ENCODE results near the gene PCDH9. TPM values are rescaled to one million over a fixed set of nuclear protein-coding genes. Genes with fewer than 3 reads are reported as not detected.

Gene PCDH9
- total and polyA plus RNA-seq, 10 donors: 0.24 to 8.1 (median 3.8) TPM

GRCh38 chr13:66273011-66273410 is 957.1 kb downstream of the PCDH9 start:
- TF ChIP-seq POLR2A (IDR thresholded peaks at IDR 0.05) (no peak), CTCF (IDR thresholded peaks at IDR 0.05 in 8 of 11, conservative IDR thresholded peaks at IDR 0.05 in 3 of 11) (no peak), POLR2AphosphoS5 (IDR thresholded peaks at IDR 0.05) (no peak)
- H3K27me3 ChIP-seq (replicated peaks in 1 of 7): no peaks in the 10 kb centered on the region
- H3K36me3 ChIP-seq: no peaks in the 10 kb centered on the region
- no peak overlapping the region for H3K4me3 ChIP-seq
- no peaks in the 10 kb centered on the region for H3K4me1 ChIP-seq
- WGBS, 5 donors: 75 to 96% (median 85%) methylated on average over 1 of the region's 1 CpG
- H3K9me3 ChIP-seq: peaks cover 0 to 22% (median 14%) of the 10 kb centered on the region in 8 donors
- no peak overlapping the region for H3K27ac ChIP-seq
- intact Hi-C loops (cut with DNase I; ENCODE audit: low total_unique reads): no loop called here
- DNase-seq: no peak

DNA sequence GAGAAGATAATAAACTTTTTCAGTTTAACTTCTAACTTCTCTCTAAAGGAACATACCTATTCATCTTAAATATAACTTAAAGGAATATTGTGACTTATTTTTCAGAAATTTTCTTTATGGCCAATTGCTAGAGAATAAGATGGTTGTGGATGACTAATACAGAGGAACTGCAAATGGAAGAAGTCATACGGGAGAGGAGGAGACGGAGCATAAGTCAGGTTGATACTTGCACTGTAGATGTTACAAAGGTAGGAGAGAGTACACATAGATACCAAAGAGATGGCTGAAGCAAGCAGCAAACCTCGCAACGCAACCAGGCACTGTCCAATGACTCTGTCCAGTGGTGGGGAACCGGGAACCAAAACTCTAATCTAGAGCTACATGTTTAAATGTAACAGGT is 963.4 kb downstream of the PCDH9 start:
- 88 to 98% (median 91%) methylated on average over 5 of the region's 5 CpGs for WGBS, 5 donors

GRCh38 chr13:66266348-66266747 is 963.8 kb downstream of the PCDH9 start:
- H3K9me3 ChIP-seq: no peaks in the 10 kb centered on the region
- no peak for DNase-seq
- H3K27me3 ChIP-seq (replicated peaks in 1 of 7): no peaks in the 10 kb centered on the region
- no peak overlapping the region for H3K27ac ChIP-seq
- H3K36me3 ChIP-seq: no peaks in the 10 kb centered on the region
- TF ChIP-seq CTCF (IDR thresholded peaks at IDR 0.05 in 8 of 11, conservative IDR thresholded peaks at IDR 0.05 in 3 of 11) (no peak), POLR2A (IDR thresholded peaks at IDR 0.05) (no peak), POLR2AphosphoS5 (IDR thresholded peaks at IDR 0.05) (no peak)
- no peaks in the 10 kb centered on the region for H3K4me1 ChIP-seq
- no peak overlapping the region for H3K4me3 ChIP-seq
- intact Hi-C loops (cut with DNase I; ENCODE audit: low total_unique reads): no loop called here
- WGBS, 5 donors: 83 to 100% (median 86%) methylated on average over 1 of the region's 1 CpG

More for the DNA sequence above, 963.4 kb downstream of the PCDH9 start:
- no peaks in the 10 kb centered on the region for H3K36me3 ChIP-seq
- no peak overlapping the region for H3K27ac ChIP-seq
- no peaks in the 10 kb centered on the region for H3K9me3 ChIP-seq
- no peak for DNase-seq
- H3K4me1 ChIP-seq: no peaks in the 10 kb centered on the region
- intact Hi-C loops (cut with DNase I; ENCODE audit: low total_unique reads): no loop called here
- no peaks in the 10 kb centered on the region for H3K27me3 ChIP-seq (replicated peaks in 1 of 7)
- TF ChIP-seq POLR2AphosphoS5 (IDR thresholded peaks at IDR 0.05) (no peak), CTCF (IDR thresholded peaks at IDR 0.05 in 8 of 11, conservative IDR thresholded peaks at IDR 0.05 in 3 of 11) (no peak), POLR2A (IDR thresholded peaks at IDR 0.05) (no peak)
- no peak overlapping the region for H3K4me3 ChIP-seq

DNA sequence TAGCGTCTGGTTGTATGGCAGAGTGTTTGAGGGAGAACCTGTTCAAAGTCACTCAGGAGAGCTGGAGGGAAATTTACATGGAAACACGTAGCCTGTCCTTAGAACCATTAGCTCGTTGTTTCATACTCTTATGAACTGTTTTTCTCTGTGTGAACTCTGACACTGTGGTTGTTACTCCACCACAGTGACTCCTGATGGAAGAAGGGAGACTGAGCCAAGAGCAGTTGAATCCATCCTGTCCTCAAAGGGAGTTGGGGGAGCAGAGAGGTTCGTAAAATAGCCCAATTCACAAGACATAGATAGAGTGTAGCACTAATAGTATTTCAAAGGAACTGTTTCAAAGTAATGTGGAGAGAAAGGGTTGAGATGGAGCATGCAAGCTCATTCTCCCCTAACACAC is 964.8 kb downstream of the PCDH9 start:
- 77 to 87% (median 81%) methylated on average over 4 of the region's 4 CpGs for WGBS, 5 donors

More for the DNA sequence above, 964.8 kb downstream of the PCDH9 start:
- Histone ChIP-seq H3K27ac (no peak overlapping the region), H3K4me3 (no peak overlapping the region), H3K4me1 (no peaks in the 10 kb centered on the region), H3K9me3 (peaks cover 0 to 4% (median 0%) of the 10 kb centered on the region in 8 donors), H3K36me3 (no peaks in the 10 kb centered on the region), H3K27me3 (replicated peaks in 1 of 7) (no peaks in the 10 kb centered on the region)
- DNase-seq: no peak
- TF ChIP-seq POLR2A (IDR thresholded peaks at IDR 0.05): no peak
- TF ChIP-seq CTCF (IDR thresholded peaks at IDR 0.05 in 8 of 11, conservative IDR thresholded peaks at IDR 0.05 in 3 of 11): no peak
- TF ChIP-seq POLR2AphosphoS5 (IDR thresholded peaks at IDR 0.05): no peak
- intact Hi-C loops (cut with DNase I; ENCODE audit: low total_unique reads): no loop called here
